GM23338 (cell line): Measurements from ENCODE around the gene ZBTB8OS. TPM values are rescaled to one million over a fixed set of nuclear protein-coding genes. Genes with fewer than 3 reads are reported as not detected.
"Not testable (repeated sequence)": the region's sequence is repeated elsewhere in the genome, so short reads cannot be mapped to it uniquely, and the experiment has no call there.

ENCODE experiments used
- ATAC-seq: fragments of 200-7000 bp; cut with Tn5 transposase; 3 replicates; pipeline ENCODE4 v1.9.1; 2020
- DNase-seq: peaks from one replicate; pipeline ENCODE4 v3.0.0-alpha.2; 2015; ENCODE audit warnings: low spot score
- H2AFZ ChIP-seq: fragments of 200-600 bp; sonication (generic); 2 replicates; pipeline ENCODE4 v1.8.0; 2016; ENCODE audit warnings: antibody characterized with exemption, mild to moderate bottlenecking, moderate library complexity
- H3F3A ChIP-seq: fragments of 200-600 bp; sonication (generic); replicated peaks from 2 replicates; pipeline ENCODE4 v1.8.0; 2017; ENCODE audit warnings: antibody characterized with exemption, mixed run types, low read depth
- H3K27ac ChIP-seq: fragments of 200-600 bp; sonication (generic); 2 replicates; pipeline ENCODE4 v1.6.1; 2016; ENCODE audit warnings: low read depth
- H3K27me3 ChIP-seq: fragments of 200-600 bp; sonication (generic); 2 replicates; pipeline ENCODE4 v1.8.0; 2016; ENCODE audit warnings: mild to moderate bottlenecking, mixed run types, moderate library complexity; ENCODE audit not compliant: insufficient read depth
- H3K36me3 ChIP-seq: fragments of 200-600 bp; sonication (generic); 2 replicates; pipeline ENCODE4 v1.8.0; 2016; ENCODE audit warnings: mild to moderate bottlenecking; ENCODE audit not compliant: insufficient read depth
- H3K4me1 ChIP-seq: fragments of 200-600 bp; sonication (generic); 2 replicates; pipeline ENCODE4 v1.8.0; 2016; ENCODE audit warnings: mild to moderate bottlenecking, moderate library complexity; ENCODE audit not compliant: insufficient read depth
- H3K4me2 ChIP-seq: fragments of 200-600 bp; sonication (generic); 2 replicates; pipeline ENCODE4 v1.7.1; 2017; ENCODE audit warnings: mixed run types
- H3K4me3 ChIP-seq: fragments of 200-600 bp; sonication (generic); 2 replicates; pipeline ENCODE4 v1.6.1; 2016; ENCODE audit warnings: mixed run types
- H3K79me2 ChIP-seq: fragments of 200-600 bp; sonication (generic); replicated peaks from 2 replicates; pipeline ENCODE4 v1.8.0; 2017; ENCODE audit warnings: mild to moderate bottlenecking; ENCODE audit not compliant: insufficient read depth
- H3K9me2 ChIP-seq: fragments of 200-600 bp; sonication (generic); 2 replicates; pipeline ENCODE4 v1.8.0; 2017; ENCODE audit not compliant: insufficient read depth
- H4K20me1 ChIP-seq: fragments of 200-600 bp; sonication (generic); replicated peaks from 2 replicates; pipeline ENCODE4 v1.8.0; 2017; ENCODE audit warnings: mild to moderate bottlenecking; ENCODE audit not compliant: insufficient read depth
- H3K27ac Mint-ChIP-seq: 2 replicates; pipeline ENCODE4 v1.8.0; 2020; ENCODE audit warnings: inconsistent platforms, mild to moderate bottlenecking, moderate library complexity, mixed read lengths
- H3K27me3 Mint-ChIP-seq: 3 replicates; pipeline ENCODE4 v1.8.0; 2022; ENCODE audit warnings: low read depth, mild to moderate bottlenecking, moderate library complexity, mixed read lengths, inconsistent platforms; ENCODE audit not compliant: insufficient read depth, poor library complexity
- H3K36me3 Mint-ChIP-seq: 3 replicates; pipeline ENCODE4 v1.8.0; 2021; ENCODE audit warnings: low read depth, mild to moderate bottlenecking, inconsistent platforms, moderate library complexity, mixed read lengths
- H3K4me1 Mint-ChIP-seq: 3 replicates; pipeline ENCODE4 v1.8.0; 2020; ENCODE audit warnings: mild to moderate bottlenecking, inconsistent platforms, mixed read lengths
- H3K4me3 Mint-ChIP-seq: 3 replicates; pipeline ENCODE4 v1.8.0; 2021; ENCODE audit warnings: moderate library complexity, mild to moderate bottlenecking, inconsistent platforms, mixed read lengths
- H3K9me3 Mint-ChIP-seq: 3 replicates; pipeline ENCODE4 v1.8.0; 2020; ENCODE audit warnings: moderate library complexity, mild to moderate bottlenecking, inconsistent platforms, mixed read lengths
- CREB1 ChIP-seq: fragments of 250-450 bp; sonication (Bioruptor Pico); IDR thresholded peaks from 2 replicates; pipeline ENCODE4 v1.5.0; 2020; ENCODE audit warnings: low read depth, mild to moderate bottlenecking, moderate library complexity
- CTCF ChIP-seq, 2 experiments: fragments of 200-600 bp in 1 of 2; sonication (generic) in 1 of 2; conservative IDR thresholded peaks; 2 replicates each; pipeline versions ENCODE4 v1.5.1 to v1.6.1; 2016 to 2017; ENCODE audit warnings: antibody characterized with exemption in 2 of 2, low read depth in 2 of 2, mild to moderate bottlenecking in 2 of 2, moderate library complexity in 1 of 2
- ETS1 ChIP-seq: IDR thresholded peaks from 2 replicates; pipeline ENCODE4 v1.6.1; 2016; ENCODE audit warnings: antibody characterized with exemption
- EZH2 ChIP-seq: fragments of 200-600 bp; sonication (generic); IDR thresholded peaks from one replicate; pipeline ENCODE4 v1.8.0; 2017; ENCODE audit warnings: antibody characterized with exemption, mild to moderate bottlenecking, low read depth; ENCODE audit not compliant: unreplicated experiment
- EZH2phosphoT487 ChIP-seq: fragments of 200-600 bp; sonication (generic); IDR thresholded peaks from one replicate; pipeline ENCODE4 v1.8.1; 2018; ENCODE audit warnings: antibody characterized with exemption; ENCODE audit not compliant: unreplicated experiment
- JUNB ChIP-seq: IDR thresholded peaks from one replicate; pipeline ENCODE4 v1.6.1; 2016; ENCODE audit warnings: antibody characterized with exemption; ENCODE audit not compliant: unreplicated experiment
- POLR2AphosphoS5 ChIP-seq: IDR thresholded peaks from 2 replicates; pipeline ENCODE4 v1.6.1; 2016; ENCODE audit warnings: antibody characterized with exemption, low read depth
- REST ChIP-seq: IDR thresholded peaks from one replicate; pipeline ENCODE4 v1.6.1; 2018; ENCODE audit warnings: antibody characterized with exemption; ENCODE audit not compliant: unreplicated experiment
- ZNF114 ChIP-seq: fragments of 250-450 bp; sonication (Bioruptor Pico); IDR thresholded peaks from 2 replicates; pipeline ENCODE4 v1.5.0; 2020; ENCODE audit warnings: mild to moderate bottlenecking, moderate library complexity
- polyA plus RNA-seq: library from polyadenylated mRNA; unstranded; fragments of >200 nt; fragmentation: Nextera tagmentation; extraction: Ambion mirVana; gene quantifications from 2 replicates; pipeline ENCODE4 v1.2.1, GENCODE V29; 2016
- total RNA-seq: library from RNA; depleted of rRNA; stranded (reverse); fragments of >200 nt; shearing (Covaris generic); gene quantifications from 2 replicates; pipeline ENCODE4 v1.2.3, GENCODE V29; 2014
- TF ChIP-seq, protein P1 (sequence below): fragments of 250-450 bp; sonication (Bioruptor Pico); IDR thresholded peaks from 2 replicates; pipeline ENCODE4 v1.5.0; 2020; ENCODE audit warnings: mild to moderate bottlenecking, moderate library complexity

Gene ZBTB8OS
- total and polyA plus RNA-seq, 2 experiments from 2014 or later, result 22.0 to 159 TPM

DNA sequence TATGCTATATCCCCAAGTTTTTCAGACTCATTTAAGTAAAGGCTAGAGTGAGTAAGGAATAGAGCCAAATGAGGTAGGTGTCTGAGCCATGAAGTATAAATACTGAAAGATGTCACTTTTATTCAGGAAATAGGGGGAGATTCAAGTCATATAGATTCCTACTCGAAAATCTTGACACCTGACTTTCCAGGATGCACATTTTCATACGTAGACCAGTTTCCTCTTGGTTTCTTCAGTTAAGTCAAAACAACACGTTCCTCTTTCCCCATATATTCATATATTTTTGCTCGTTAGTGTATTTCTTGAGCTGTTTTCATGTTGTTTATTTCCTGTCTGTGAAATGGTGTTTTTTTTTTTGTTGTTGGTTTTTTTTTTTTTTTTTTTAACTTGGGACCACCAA is 29.6 kb upstream of the ZBTB8OS start:
- H2AFZ ChIP-seq, H3K4me2 ChIP-seq, H3K27ac ChIP-seq, H3K9me3 Mint-ChIP-seq, H3K4me1 Mint-ChIP-seq, H3K27me3 Mint-ChIP-seq, H3K4me3 ChIP-seq, H3K4me1 ChIP-seq, DNase-seq, H3K9me2 ChIP-seq, ATAC-seq, H3K27me3 ChIP-seq, H3K4me3 Mint-ChIP-seq, H3K27ac Mint-ChIP-seq, H3K79me2 ChIP-seq: not testable (repeated sequence)
- Histone ChIP-seq H3F3A (peaks cover 48% of the 10 kb centered on the region), H3K36me3 (peaks cover 91% of the 10 kb centered on the region), H4K20me1 (peaks cover 21% of the 10 kb centered on the region)
- peaks cover 86% of the 10 kb centered on the region for H3K36me3 Mint-ChIP-seq

- H3K27ac ChIP-seq, result no peak overlapping the region
- no peaks in the 10 kb centered on the region for H3K9me2 ChIP-seq
- DNase-seq, result no peak
- no peaks in the 10 kb centered on the region for H3K27me3 ChIP-seq
- ATAC-seq, result no peak
- H3K4me2 ChIP-seq, result no peak overlapping the region
- Mint-ChIP-seq H3K4me1 (no peaks in the 10 kb centered on the region), H3K36me3 (peaks cover 95% of the 10 kb centered on the region), H3K27ac (no peak overlapping the region), H3K9me3 (no peaks in the 10 kb centered on the region), H3K4me3 (no peak overlapping the region), H3K27me3 (peaks cover 2% of the 10 kb centered on the region)
- no peaks in the 10 kb centered on the region for H3K4me1 ChIP-seq
- no peaks in the 10 kb centered on the region; the same call in 1 of the 2 replicates for H3K79me2 ChIP-seq
- H3F3A ChIP-seq, result peaks cover 43% of the 10 kb centered on the region
- no peak overlapping the region for H2AFZ ChIP-seq
- H4K20me1 ChIP-seq, result peaks cover 17% of the 10 kb centered on the region
- no peak overlapping the region for H3K4me3 ChIP-seq
- H3K36me3 ChIP-seq, result peaks cover 90% of the 10 kb centered on the region
- no peak for TF ChIP-seq CREB1 (CRISPR knock-in tag)
- TF ChIP-seq, protein P1, sequence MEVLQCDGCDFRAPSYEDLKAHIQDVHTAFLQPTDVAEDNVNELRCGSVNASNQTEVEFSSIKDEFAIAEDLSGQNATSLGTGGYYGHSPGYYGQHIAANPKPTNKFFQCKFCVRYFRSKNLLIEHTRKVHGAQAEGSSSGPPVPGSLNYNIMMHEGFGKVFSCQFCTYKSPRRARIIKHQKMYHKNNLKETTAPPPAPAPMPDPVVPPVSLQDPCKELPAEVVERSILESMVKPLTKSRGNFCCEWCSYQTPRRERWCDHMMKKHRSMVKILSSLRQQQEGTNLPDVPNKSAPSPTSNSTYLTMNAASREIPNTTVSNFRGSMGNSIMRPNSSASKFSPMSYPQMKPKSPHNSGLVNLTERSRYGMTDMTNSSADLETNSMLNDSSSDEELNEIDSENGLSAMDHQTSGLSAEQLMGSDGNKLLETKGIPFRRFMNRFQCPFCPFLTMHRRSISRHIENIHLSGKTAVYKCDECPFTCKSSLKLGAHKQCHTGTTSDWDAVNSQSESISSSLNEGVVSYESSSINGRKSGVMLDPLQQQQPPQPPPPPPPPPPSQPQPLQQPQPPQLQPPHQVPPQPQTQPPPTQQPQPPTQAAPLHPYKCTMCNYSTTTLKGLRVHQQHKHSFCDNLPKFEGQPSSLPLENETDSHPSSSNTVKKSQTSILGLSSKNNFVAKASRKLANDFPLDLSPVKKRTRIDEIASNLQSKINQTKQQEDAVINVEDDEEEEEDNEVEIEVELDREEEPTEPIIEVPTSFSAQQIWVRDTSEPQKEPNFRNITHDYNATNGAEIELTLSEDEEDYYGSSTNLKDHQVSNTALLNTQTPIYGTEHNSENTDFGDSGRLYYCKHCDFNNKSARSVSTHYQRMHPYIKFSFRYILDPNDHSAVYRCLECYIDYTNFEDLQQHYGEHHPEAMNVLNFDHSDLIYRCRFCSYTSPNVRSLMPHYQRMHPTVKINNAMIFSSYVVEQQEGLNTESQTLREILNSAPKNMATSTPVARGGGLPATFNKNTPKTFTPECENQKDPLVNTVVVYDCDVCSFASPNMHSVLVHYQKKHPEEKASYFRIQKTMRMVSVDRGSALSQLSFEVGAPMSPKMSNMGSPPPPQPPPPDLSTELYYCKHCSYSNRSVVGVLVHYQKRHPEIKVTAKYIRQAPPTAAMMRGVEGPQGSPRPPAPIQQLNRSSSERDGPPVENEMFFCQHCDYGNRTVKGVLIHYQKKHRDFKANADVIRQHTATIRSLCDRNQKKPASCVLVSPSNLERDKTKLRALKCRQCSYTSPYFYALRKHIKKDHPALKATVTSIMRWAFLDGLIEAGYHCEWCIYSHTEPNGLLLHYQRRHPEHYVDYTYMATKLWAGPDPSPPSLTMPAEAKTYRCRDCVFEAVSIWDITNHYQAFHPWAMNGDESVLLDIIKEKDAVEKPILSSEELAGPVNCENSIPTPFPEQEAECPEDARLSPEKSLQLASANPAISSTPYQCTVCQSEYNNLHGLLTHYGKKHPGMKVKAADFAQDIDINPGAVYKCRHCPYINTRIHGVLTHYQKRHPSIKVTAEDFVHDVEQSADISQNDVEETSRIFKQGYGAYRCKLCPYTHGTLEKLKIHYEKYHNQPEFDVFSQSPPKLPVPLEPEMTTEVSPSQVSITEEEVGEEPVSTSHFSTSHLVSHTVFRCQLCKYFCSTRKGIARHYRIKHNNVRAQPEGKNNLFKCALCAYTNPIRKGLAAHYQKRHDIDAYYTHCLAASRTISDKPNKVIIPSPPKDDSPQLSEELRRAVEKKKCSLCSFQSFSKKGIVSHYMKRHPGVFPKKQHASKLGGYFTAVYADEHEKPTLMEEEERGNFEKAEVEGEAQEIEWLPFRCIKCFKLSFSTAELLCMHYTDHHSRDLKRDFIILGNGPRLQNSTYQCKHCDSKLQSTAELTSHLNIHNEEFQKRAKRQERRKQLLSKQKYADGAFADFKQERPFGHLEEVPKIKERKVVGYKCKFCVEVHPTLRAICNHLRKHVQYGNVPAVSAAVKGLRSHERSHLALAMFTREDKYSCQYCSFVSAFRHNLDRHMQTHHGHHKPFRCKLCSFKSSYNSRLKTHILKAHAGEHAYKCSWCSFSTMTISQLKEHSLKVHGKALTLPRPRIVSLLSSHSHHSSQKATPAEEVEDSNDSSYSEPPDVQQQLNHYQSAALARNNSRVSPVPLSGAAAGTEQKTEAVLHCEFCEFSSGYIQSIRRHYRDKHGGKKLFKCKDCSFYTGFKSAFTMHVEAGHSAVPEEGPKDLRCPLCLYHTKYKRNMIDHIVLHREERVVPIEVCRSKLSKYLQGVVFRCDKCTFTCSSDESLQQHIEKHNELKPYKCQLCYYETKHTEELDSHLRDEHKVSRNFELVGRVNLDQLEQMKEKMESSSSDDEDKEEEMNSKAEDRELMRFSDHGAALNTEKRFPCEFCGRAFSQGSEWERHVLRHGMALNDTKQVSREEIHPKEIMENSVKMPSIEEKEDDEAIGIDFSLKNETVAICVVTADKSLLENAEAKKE (CRISPR knock-in tag), result no peak
- no peak for TF ChIP-seq ZNF114
- no peak for TF ChIP-seq EZH2phosphoT487
- TF ChIP-seq JUNB, result no peak
- TF ChIP-seq EZH2, result no peak
- no peak for TF ChIP-seq REST
- no peak for TF ChIP-seq CTCF (conservative IDR thresholded peaks at IDR 0.05; ENCODE audit: low read depth in 2 of 2)
- TF ChIP-seq POLR2AphosphoS5, result no peak
- no peak for TF ChIP-seq ETS1
Measured at GRCh38 chr1:32676945-32677344, 26.6 kb upstream of the ZBTB8OS start.
